Keratinocyte (primary cell): ENCODE results near the gene MED27. TPM values are rescaled to one million over a fixed set of nuclear protein-coding genes. Genes with fewer than 3 reads are reported as not detected.

Experiments
- DNase-seq: peaks from one replicate; pipeline ENCODE4 v3.0.0-alpha.2; 2011; ENCODE audit warnings: low read depth, missing footprints, low spot score
- FAIRE-seq: peaks from 2 replicates; lab custom pipeline; 2011; peaks lifted over from hg19 to GRCh38; lab: Jason Lieb, UNC
- H2AFZ ChIP-seq: 2 replicates; pipeline ENCODE4 v1.6.0; 2012; ENCODE audit warnings: low read length, control low read depth, inconsistent platforms; ENCODE audit not compliant: control insufficient read depth
- H3K27ac ChIP-seq: 2 replicates; pipeline ENCODE4 v1.5.1; 2011; ENCODE audit warnings: low read length; ENCODE audit not compliant: control insufficient read depth, insufficient read depth
- H3K27me3 ChIP-seq: 3 replicates; pipeline ENCODE4 v1.6.0; 2011; ENCODE audit warnings: low read length; ENCODE audit not compliant: control insufficient read depth, insufficient read depth; ENCODE audit errors: extremely low read depth
- H3K36me3 ChIP-seq, 2 experiments: 2 replicates in 1 of 2; 3 replicates in 1 of 2; pipeline ENCODE4 v1.5.1; 2011; ENCODE audit warnings: low read length in 2 of 2, mild to moderate bottlenecking in 1 of 2; ENCODE audit not compliant: control insufficient read depth in 2 of 2, insufficient read depth in 2 of 2; ENCODE audit errors: extremely low read depth in 1 of 2
- H3K4me1 ChIP-seq: 3 replicates; pipeline ENCODE4 v1.5.1; 2011; ENCODE audit warnings: low read length; ENCODE audit not compliant: control insufficient read depth, insufficient read depth; ENCODE audit errors: extremely low read depth
- H3K4me2 ChIP-seq: 3 replicates; pipeline ENCODE4 v1.6.0; 2011; ENCODE audit warnings: low read depth, low read length; ENCODE audit not compliant: control insufficient read depth, insufficient read depth; ENCODE audit errors: extremely low read depth
- H3K4me3 ChIP-seq, 3 experiments: fragments of 200-600 bp in 1 of 3; sonication (generic) in 1 of 3; 2 replicates in 2 of 3; 3 replicates in 1 of 3; pipeline ENCODE4 v1.5.1; 2011 to 2016; ENCODE audit warnings: low read length in 3 of 3, mild to moderate bottlenecking in 3 of 3, control low read depth in 2 of 3, inconsistent platforms in 1 of 3, low read depth in 1 of 3, mixed read lengths in 1 of 3, mixed run types in 1 of 3, moderate library complexity in 1 of 3; ENCODE audit not compliant: control insufficient read depth in 2 of 3, insufficient read depth in 2 of 3; ENCODE audit errors: extremely low read depth in 1 of 3
- H3K79me2 ChIP-seq: 2 replicates; pipeline ENCODE4 v1.6.0; 2012; ENCODE audit warnings: low read length; ENCODE audit not compliant: control insufficient read depth, insufficient read depth
- H3K9ac ChIP-seq: 3 replicates; pipeline ENCODE4 v1.6.0; 2011; ENCODE audit warnings: low read length; ENCODE audit not compliant: control insufficient read depth, insufficient read depth; ENCODE audit errors: extremely low read depth
- H3K9me1 ChIP-seq: 3 replicates; pipeline ENCODE4 v1.6.0; 2011; ENCODE audit warnings: low read length; ENCODE audit not compliant: control insufficient read depth, insufficient read depth; ENCODE audit errors: extremely low read depth
- H3K9me3 ChIP-seq: 2 replicates; pipeline ENCODE4 v1.5.1; 2012; ENCODE audit warnings: low read depth, low read length; ENCODE audit not compliant: control insufficient read depth
- H4K20me1 ChIP-seq: 3 replicates; pipeline ENCODE4 v1.6.0; 2011; ENCODE audit warnings: low read length; ENCODE audit not compliant: control insufficient read depth, insufficient read depth; ENCODE audit errors: extremely low read depth
- CTCF ChIP-seq, 3 experiments: IDR thresholded peaks in 1 of 3; conservative IDR thresholded peaks in 1 of 3; optimal IDR thresholded peaks in 1 of 3; 2 replicates in 2 of 3; 3 replicates in 1 of 3; pipeline versions ENCODE3 to v1.5.1; 2011; ENCODE audit warnings: low read length in 3 of 3, mild to moderate bottlenecking in 3 of 3, moderate library complexity in 2 of 3, control low read depth in 1 of 3, inconsistent platforms in 1 of 3; ENCODE audit not compliant: insufficient read depth in 2 of 3; ENCODE audit errors: extremely low read depth in 1 of 3
- EZH2 ChIP-seq: IDR thresholded peaks from one replicate; pipeline ENCODE4 v1.6.1; 2012; ENCODE audit warnings: inconsistent platforms, mild to moderate bottlenecking, low read length, moderate library complexity
- dilution Hi-C: fragments of 300-500 bp; cut with MboI; formaldehyde crosslinking; loops from one replicate; pipeline ENCODE4 v1.7.0; 2020; ENCODE audit warnings: low sequenced_read_pairs; ENCODE audit not compliant: extremely low pct_ligation_motif_present
- polyA plus RNA-seq, 5 experiments: library from polyadenylated mRNA; depleted of rRNA in 3 of 5; stranded (reverse) in 3 of 5; stranded (forward) in 1 of 5; unstranded in 1 of 5; fragments of >200 nt; gene quantifications; 1 replicate in 1 of 5; 2 replicates in 3 of 5; 3 replicates in 1 of 5; pipeline versions ENCODE4 v1.2.1 to v1.2.3, GENCODE V29; 2011 to 2012; ENCODE audit warnings: missing spikeins in 2 of 5, low read depth in 1 of 5, low replicate concordance in 1 of 5

Gene MED27
- polyA plus RNA-seq, 1 donor (not counting 4 experiments of a cell fraction or from before 2014, with no cell fraction given): 39.0 TPM

DNA sequence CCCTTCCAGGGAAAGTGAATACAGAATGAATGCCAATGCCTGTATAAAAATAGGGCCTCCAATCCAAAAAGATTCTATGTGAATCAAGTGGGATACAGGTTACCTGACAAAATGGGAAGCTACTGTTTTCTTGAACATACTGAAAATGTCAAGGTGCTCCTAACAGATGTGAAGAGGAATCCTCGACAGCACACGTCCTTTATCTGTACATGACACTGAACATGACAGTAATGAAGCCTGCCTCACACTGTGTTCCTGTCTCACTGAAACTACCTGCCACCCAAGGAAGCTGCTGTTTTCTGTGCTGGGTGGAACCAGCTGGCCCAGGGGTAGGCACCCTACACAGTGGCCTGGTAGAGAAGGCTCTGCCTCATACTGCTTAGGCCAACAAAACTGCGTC is 174.5 kb downstream of the MED27 start:
- H3K4me3 ChIP-seq: no peak overlapping the region
- no peak overlapping the region for H3K4me2 ChIP-seq
- H2AFZ ChIP-seq: no peak overlapping the region
- dilution Hi-C loops: no loop called here
- TF ChIP-seq EZH2 (no peak), CTCF (optimal IDR thresholded peaks at IDR 0.05 in 1 of 3, IDR thresholded peaks at IDR 0.05 in 1 of 3, conservative IDR thresholded peaks at IDR 0.05 in 1 of 3; ENCODE audit: extremely low read depth in 1 of 3, insufficient read depth in 2 of 3, low read length in 3 of 3) (no peak)
- H3K79me2 ChIP-seq: no peaks in the 10 kb centered on the region
- H4K20me1 ChIP-seq: peaks cover 2% of the 10 kb centered on the region
- peak; percentile 32 for FAIRE-seq
- H3K27ac ChIP-seq: no peak overlapping the region
- no peaks in the 10 kb centered on the region for H3K9me3 ChIP-seq
- DNase-seq: no peak
- no peaks in the 10 kb centered on the region for H3K9me1 ChIP-seq
- H3K4me1 ChIP-seq: no peaks in the 10 kb centered on the region
- H3K27me3 ChIP-seq: no peaks in the 10 kb centered on the region
- H3K36me3 ChIP-seq: peaks cover 0 to 2% of the 10 kb centered on the region in 2 experiments
- no peak overlapping the region for H3K9ac ChIP-seq

- H3K9me1 ChIP-seq: no peaks in the 10 kb centered on the region
- H2AFZ ChIP-seq: no peak overlapping the region
- DNase-seq (no peak), FAIRE-seq (no peak)
- H3K4me3 ChIP-seq: no peak overlapping the region
- H3K27me3 ChIP-seq: no peaks in the 10 kb centered on the region
- dilution Hi-C loops: no loop called here
- no peaks in the 10 kb centered on the region for H3K9me3 ChIP-seq
- H3K36me3 ChIP-seq: peaks cover 0 to 2% of the 10 kb centered on the region in 2 experiments
- no peak overlapping the region for H3K4me2 ChIP-seq
- TF ChIP-seq EZH2 (no peak), CTCF (optimal IDR thresholded peaks at IDR 0.05 in 1 of 3, IDR thresholded peaks at IDR 0.05 in 1 of 3, conservative IDR thresholded peaks at IDR 0.05 in 1 of 3; ENCODE audit: extremely low read depth in 1 of 3, insufficient read depth in 2 of 3, low read length in 3 of 3) (no peak)
- H4K20me1 ChIP-seq: peaks cover 2% of the 10 kb centered on the region
- no peaks in the 10 kb centered on the region for H3K4me1 ChIP-seq
- no peak overlapping the region for H3K27ac ChIP-seq
- H3K79me2 ChIP-seq: no peaks in the 10 kb centered on the region
- H3K9ac ChIP-seq: no peak overlapping the region
These were observed 180.1 kb downstream of the MED27 start for GRCh38 chr9:131899296-131900228.
